Measurements from ENCODE around the gene SLC5A5.

Gene SLC5A5

GRCh38 chr19:17871878-17872250 lies at the start of gene SLC5A5:
Gene SLC5A5, plus strand, starts transcription at chr19:17871945. Its CDS starts 375 bp downstream, at chr19:17872320.
- no peak for DNase-seq

GRCh38 chr19:17824339-17824738 lies 47.4 kb upstream of the SLC5A5 start:
- no peak for DNase-seq

GRCh38 chr19:17826508-17827056 lies 45.2 kb upstream of the SLC5A5 start:
- DNase-seq, result no peak

GRCh38 chr19:17829855-17830566 lies 41.7 kb upstream of the SLC5A5 start:
- DNase-seq, result peak; percentile 5

GRCh38 chr19:17830567-17831418 lies 41.0 kb upstream of the SLC5A5 start:
- DNase-seq, result peak; percentile 1

GRCh38 chr19:17831419-17831888 lies 40.3 kb upstream of the SLC5A5 start:
- DNase-seq, result no peak

GRCh38 chr19:17832443-17833208 lies 39.1 kb upstream of the SLC5A5 start:
- DNase-seq, result no peak

GRCh38 chr19:17834350-17835181 lies 37.2 kb upstream of the SLC5A5 start:
- peak; percentile 1 for DNase-seq

GRCh38 chr19:17835182-17836006 lies 36.4 kb upstream of the SLC5A5 start:
- no peak for DNase-seq

GRCh38 chr19:17836530-17836929 lies 35.2 kb upstream of the SLC5A5 start:
- no peak for DNase-seq

GRCh38 chr19:17837972-17838371 lies 33.8 kb upstream of the SLC5A5 start:
- no peak for DNase-seq

- DNase-seq, result no peak
Measured at GRCh38 chr19:17840019-17840418, 31.7 kb upstream of the SLC5A5 start.

- DNase-seq, result no peak
Measured at GRCh38 chr19:17841371-17841809, 30.4 kb upstream of the SLC5A5 start.

GRCh38 chr19:17841810-17842662 lies 29.7 kb upstream of the SLC5A5 start:
- DNase-seq, result peak; percentile 75

GRCh38 chr19:17842663-17843291 lies 29.0 kb upstream of the SLC5A5 start:
- DNase-seq, result no peak

- DNase-seq, result no peak
Measured at GRCh38 chr19:17843292-17843827, 28.4 kb upstream of the SLC5A5 start.

GRCh38 chr19:17843908-17844490 lies 27.7 kb upstream of the SLC5A5 start:
- no peak for DNase-seq

- DNase-seq, result no peak
Measured at GRCh38 chr19:17846146-17846545, 25.6 kb upstream of the SLC5A5 start.
